Measurements from ENCODE around the gene RAB3IL1.
"Not testable (repeated sequence)": the region's sequence is repeated elsewhere in the genome, so short reads cannot be mapped to it uniquely, and the experiment has no call there.

RAB3IL1 gene

DNA sequence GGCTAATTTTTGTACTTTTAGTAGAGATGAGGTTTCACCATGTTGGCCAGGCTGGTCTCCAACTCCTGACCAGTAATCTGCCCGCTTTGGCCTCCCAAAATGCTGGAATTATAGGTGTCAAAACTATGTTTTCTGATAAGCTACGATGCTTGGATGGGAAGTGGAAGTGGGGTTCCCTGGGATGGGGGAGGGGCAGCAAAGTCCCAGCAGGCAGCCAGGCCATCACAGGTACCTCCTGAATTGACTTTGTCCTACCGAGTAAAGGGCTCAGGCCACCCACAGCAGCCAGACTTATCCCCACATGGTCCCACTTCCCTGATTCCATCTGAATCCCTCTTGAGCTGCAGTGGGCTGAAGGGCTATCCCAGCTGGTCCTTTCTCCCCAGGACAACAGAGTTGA, 43.2 kb upstream of the RAB3IL1 start:
- Histone ChIP-seq H3K27ac (no peak overlapping the region), H3K4me3 (no peak overlapping the region), H3K36me3 (peaks cover 25% of the 10 kb centered on the region), H3K4me2 (no peak overlapping the region), H3K27me3 (peaks cover 11% of the 10 kb centered on the region; the same call in 1 of the 2 replicates), H3K4me1 (peaks cover 38% of the 10 kb centered on the region), H3K9ac (no peak overlapping the region), H3K9me3 (no peaks in the 10 kb centered on the region), H4K20me1 (peaks cover 19% of the 10 kb centered on the region)
- no peak for TF ChIP-seq Cebpa-rat (IDR thresholded peaks at IDR 0.05)

- H3K9me3 ChIP-seq, result no peaks in the 10 kb centered on the region
- no peak overlapping the region for H3K4me3 ChIP-seq
- H3K9ac ChIP-seq, result no peak overlapping the region
- H3K36me3 ChIP-seq, result peaks cover 16% of the 10 kb centered on the region
- H3K4me2 ChIP-seq, result no peak overlapping the region
- no peak for TF ChIP-seq Cebpa-rat (IDR thresholded peaks at IDR 0.05)
- peaks cover 30% of the 10 kb centered on the region for H3K4me1 ChIP-seq
- H3K27me3 ChIP-seq, result peaks cover 20% of the 10 kb centered on the region
- H4K20me1 ChIP-seq, result peaks cover 10% of the 10 kb centered on the region
- H3K27ac ChIP-seq, result no peak overlapping the region
Measured at GRCh38 chr11:61959678-61960077, 42.3 kb upstream of the RAB3IL1 start.

GRCh38 chr11:61959114-61959513, 41.7 kb upstream of the RAB3IL1 start:
- peaks cover 24% of the 10 kb centered on the region for H3K4me1 ChIP-seq
- peaks cover 11% of the 10 kb centered on the region for H3K36me3 ChIP-seq
- H3K27ac ChIP-seq, result no peak overlapping the region
- peaks cover 25% of the 10 kb centered on the region for H3K27me3 ChIP-seq
- no peak overlapping the region for H3K4me2 ChIP-seq
- no peaks in the 10 kb centered on the region for H3K9me3 ChIP-seq
- H3K9ac ChIP-seq, result no peak overlapping the region
- peaks cover 5% of the 10 kb centered on the region for H4K20me1 ChIP-seq
- no peak overlapping the region for H3K4me3 ChIP-seq
- TF ChIP-seq Cebpa-rat (IDR thresholded peaks at IDR 0.05), result no peak

DNA sequence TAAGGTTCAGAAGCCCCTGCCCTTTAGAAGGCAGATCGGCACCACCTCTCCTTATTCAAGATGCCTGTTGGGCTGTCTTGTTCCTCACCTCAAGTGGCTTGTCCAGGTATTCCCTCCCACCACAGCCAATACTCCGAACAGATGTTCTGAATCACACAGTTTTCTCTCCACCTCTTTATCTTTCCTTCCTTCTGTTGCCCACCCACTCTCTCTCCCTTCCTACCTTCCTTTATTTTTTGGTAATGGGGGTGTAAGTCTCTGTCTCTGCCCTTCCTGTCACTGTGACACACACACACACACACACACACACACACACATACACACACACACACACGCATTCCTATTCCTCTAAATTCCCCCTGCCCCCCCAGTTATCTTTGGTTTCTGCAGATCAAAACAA, 41.2 kb upstream of the RAB3IL1 start:
- H3K4me1 ChIP-seq, result peaks cover 19% of the 10 kb centered on the region
- H3K4me2 ChIP-seq, result no peak overlapping the region
- no peaks in the 10 kb centered on the region for H3K9me3 ChIP-seq
- TF ChIP-seq Cebpa-rat (IDR thresholded peaks at IDR 0.05), result no peak
- H3K36me3 ChIP-seq, result 0 out of 2 replicates have a peak, but pooled peaks cover 6% of the 10 kb centered on the region
- H3K27ac ChIP-seq, result no peak overlapping the region
- H3K4me3 ChIP-seq, result no peak overlapping the region
- H3K27me3 ChIP-seq, result peaks cover 26% of the 10 kb centered on the region
- H4K20me1 ChIP-seq, result no peaks in the 10 kb centered on the region
- no peak overlapping the region for H3K9ac ChIP-seq

- H3K4me1 ChIP-seq, result peaks cover 5% of the 10 kb centered on the region
- no peak overlapping the region for H3K27ac ChIP-seq
- no peaks in the 10 kb centered on the region for H3K9me3 ChIP-seq
- no peak overlapping the region for H3K9ac ChIP-seq
- no peaks in the 10 kb centered on the region for H3K36me3 ChIP-seq
- H3K4me3 ChIP-seq, result no peak overlapping the region
- H3K27me3 ChIP-seq, result peaks cover 26% of the 10 kb centered on the region
- H4K20me1 ChIP-seq, result no peaks in the 10 kb centered on the region
- TF ChIP-seq Cebpa-rat (IDR thresholded peaks at IDR 0.05), result no peak
- H3K4me2 ChIP-seq, result no peak overlapping the region
Measured at GRCh38 chr11:61957021-61957770, 39.8 kb upstream of the RAB3IL1 start.

DNA sequence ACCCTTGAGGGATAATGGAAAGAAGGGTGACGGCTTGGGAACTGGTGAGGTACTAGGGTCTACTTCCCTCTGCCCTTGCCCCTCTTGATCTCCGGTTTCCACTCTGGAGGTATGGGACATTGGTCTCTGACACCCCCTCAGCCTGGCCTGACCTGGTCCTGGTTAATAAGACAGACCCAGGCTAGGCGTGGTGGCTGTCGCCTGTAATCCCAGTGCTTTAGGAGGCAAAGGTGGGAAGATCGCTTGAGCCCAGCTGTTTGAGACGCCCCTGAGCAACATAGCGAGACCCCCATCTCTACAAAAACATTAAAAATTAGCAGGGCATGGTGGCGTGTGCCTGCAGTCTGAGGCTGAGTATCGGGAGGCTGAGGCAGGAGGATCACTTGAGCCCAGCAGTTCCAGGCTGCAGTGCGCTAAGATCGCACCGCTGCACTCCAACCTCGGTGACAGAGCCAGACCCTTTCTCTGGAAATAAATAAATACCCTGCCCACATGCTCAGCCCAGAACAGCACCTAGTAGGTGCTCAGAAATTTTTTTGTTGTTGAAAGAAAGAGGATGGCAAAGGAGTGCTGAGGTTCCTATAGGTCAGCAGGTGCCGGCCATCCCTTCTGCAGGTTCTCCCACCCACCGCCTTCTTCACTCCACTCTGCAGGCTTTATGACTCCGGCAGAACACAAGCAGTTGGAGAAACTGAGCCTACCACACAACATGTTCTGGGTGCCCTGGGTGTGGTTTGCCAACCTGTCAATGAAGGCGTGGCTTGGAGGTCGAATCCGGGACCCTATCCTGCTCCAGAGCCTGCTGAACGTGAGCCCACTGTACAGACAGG, 39.0 kb upstream of the RAB3IL1 start:
- H3K4me2 ChIP-seq, result no peak overlapping the region
- no peaks in the 10 kb centered on the region for H3K9me3 ChIP-seq

DNA sequence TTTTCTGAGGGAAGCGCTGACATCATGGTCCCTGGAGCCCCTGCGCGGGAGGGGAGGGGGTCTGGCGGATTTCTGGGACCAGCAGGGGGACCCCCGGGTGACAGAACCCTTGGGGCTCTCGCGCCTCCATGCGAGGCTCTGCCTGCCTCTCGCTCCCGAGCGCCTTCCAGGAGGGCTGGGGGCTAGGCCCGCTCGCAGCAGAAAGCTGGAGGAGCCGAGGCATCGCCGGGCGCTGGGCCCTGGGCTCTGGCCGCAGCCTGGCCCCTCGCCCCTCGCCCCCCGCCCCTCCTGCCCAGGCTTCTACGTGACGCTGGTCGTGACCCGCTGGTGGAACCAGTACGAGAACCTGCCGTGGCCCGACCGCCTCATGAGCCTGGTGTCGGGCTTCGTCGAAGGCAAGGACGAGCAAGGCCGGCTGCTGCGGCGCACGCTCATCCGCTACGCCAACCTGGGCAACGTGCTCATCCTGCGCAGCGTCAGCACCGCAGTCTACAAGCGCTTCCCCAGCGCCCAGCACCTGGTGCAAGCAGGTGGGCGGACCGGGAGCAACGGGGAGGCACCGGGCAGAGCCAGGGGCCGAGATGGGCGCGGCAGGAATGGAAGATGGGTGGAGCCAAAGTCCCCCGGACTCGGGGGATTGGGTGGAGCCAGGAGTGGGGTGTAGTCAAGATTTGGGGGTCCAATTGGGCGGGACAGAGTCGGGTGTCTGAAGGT, 38.2 kb upstream of the RAB3IL1 start:
- Histone ChIP-seq H3K9ac (no peak overlapping the region), H3K4me3 (no peak overlapping the region), H3K36me3 (no peaks in the 10 kb centered on the region), H3K27me3 (peaks cover 26% of the 10 kb centered on the region), H3K4me2 (peak overlapping the region; percentile 47), H3K27ac (no peak overlapping the region), H4K20me1 (no peaks in the 10 kb centered on the region), H3K4me1 (0 out of 2 replicates have a peak, but pooled peaks cover 2% of the 10 kb centered on the region), H3K9me3 (no peaks in the 10 kb centered on the region)
- no peak for TF ChIP-seq Cebpa-rat (IDR thresholded peaks at IDR 0.05)

More for the DNA sequence above, 39.0 kb upstream of the RAB3IL1 start:
- peaks cover 26% of the 10 kb centered on the region for H3K27me3 ChIP-seq
- no peaks in the 10 kb centered on the region for H3K4me1 ChIP-seq
- no peak for TF ChIP-seq Cebpa-rat (IDR thresholded peaks at IDR 0.05)
- H3K27ac ChIP-seq, result no peak overlapping the region
- no peaks in the 10 kb centered on the region for H3K36me3 ChIP-seq
- H4K20me1 ChIP-seq, result no peaks in the 10 kb centered on the region
- H3K9ac ChIP-seq, result no peak overlapping the region
- no peak overlapping the region for H3K4me3 ChIP-seq

DNA sequence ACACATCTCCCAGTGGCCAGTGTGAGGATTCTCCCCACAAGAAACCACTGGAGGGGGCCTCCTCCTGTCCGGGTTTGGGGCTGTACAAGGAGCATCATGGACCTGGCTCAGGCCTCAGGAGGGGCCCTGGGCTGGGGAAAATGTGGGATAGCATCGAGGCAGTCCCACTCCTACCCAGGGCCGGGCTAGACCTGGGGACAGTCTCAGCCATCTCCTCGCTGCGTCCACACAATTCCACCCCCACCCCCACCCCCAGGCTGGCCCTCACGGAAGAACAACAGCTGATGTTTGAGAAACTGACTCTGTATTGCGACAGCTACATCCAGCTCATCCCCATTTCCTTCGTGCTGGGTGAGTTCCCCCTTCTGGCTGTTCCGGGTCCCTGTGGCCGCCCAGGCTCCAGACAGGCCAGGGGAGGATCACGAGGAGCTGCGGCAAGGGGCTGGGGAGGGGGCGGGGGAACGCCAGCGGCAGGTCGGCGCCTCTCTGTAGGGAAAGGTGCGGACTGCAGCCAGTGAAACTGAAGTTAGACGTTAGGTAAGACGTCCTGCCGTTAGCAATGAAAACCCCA, 37.6 kb upstream of the RAB3IL1 start:
- H3K36me3 ChIP-seq, result no peaks in the 10 kb centered on the region
- peak overlapping the region; percentile 47 for H3K4me2 ChIP-seq
- H3K9me3 ChIP-seq, result no peaks in the 10 kb centered on the region
- H4K20me1 ChIP-seq, result no peaks in the 10 kb centered on the region
- no peak overlapping the region for H3K27ac ChIP-seq
- TF ChIP-seq Cebpa-rat (IDR thresholded peaks at IDR 0.05), result no peak
- H3K27me3 ChIP-seq, result peaks cover 26% of the 10 kb centered on the region
- H3K9ac ChIP-seq, result no peak overlapping the region
- H3K4me1 ChIP-seq, result peaks cover 9% of the 10 kb centered on the region; the same call in 1 of the 2 replicates
- no peak overlapping the region for H3K4me3 ChIP-seq

GRCh38 chr11:61954106-61954850, 36.9 kb upstream of the RAB3IL1 start:
- no peaks in the 10 kb centered on the region for H3K9me3 ChIP-seq
- H3K4me1 ChIP-seq, result peaks cover 10% of the 10 kb centered on the region; the same call in 1 of the 2 replicates
- H4K20me1 ChIP-seq, result no peaks in the 10 kb centered on the region
- H3K4me3 ChIP-seq, result no peak overlapping the region
- H3K27ac ChIP-seq, result no peak overlapping the region
- H3K27me3 ChIP-seq, result peaks cover 26% of the 10 kb centered on the region
- H3K36me3 ChIP-seq, result no peaks in the 10 kb centered on the region
- no peak for TF ChIP-seq Cebpa-rat (IDR thresholded peaks at IDR 0.05)
- peak overlapping the region; percentile 47; the same call in 1 of the 2 replicates for H3K4me2 ChIP-seq
- no peak overlapping the region for H3K9ac ChIP-seq

- H3K27me3 ChIP-seq, result peaks cover 26% of the 10 kb centered on the region
- H3K4me3 ChIP-seq, H4K20me1 ChIP-seq, H3K4me1 ChIP-seq, H3K27ac ChIP-seq, H3K9ac ChIP-seq, H3K9me3 ChIP-seq, H3K4me2 ChIP-seq, H3K36me3 ChIP-seq: not testable (repeated sequence)
Measured at GRCh38 chr11:61953632-61954031, 36.3 kb upstream of the RAB3IL1 start.

All from BLaER1 (cell line).